HG03045 (cell line): ENCODE measurements around the gene CLASP1.
"Not testable (repeated sequence)": the region's sequence is repeated elsewhere in the genome, so short reads cannot be mapped to it uniquely, and the experiment has no call there.

Source experiments
- ATAC-seq: cut with Tn5 transposase; IDR thresholded peaks from one replicate; pipeline ENCODE4 v1.9.1; 2021; ENCODE audit warnings: mild to moderate bottlenecking, moderate library complexity; ENCODE audit not compliant: unreplicated experiment

The CLASP1 gene

DNA sequence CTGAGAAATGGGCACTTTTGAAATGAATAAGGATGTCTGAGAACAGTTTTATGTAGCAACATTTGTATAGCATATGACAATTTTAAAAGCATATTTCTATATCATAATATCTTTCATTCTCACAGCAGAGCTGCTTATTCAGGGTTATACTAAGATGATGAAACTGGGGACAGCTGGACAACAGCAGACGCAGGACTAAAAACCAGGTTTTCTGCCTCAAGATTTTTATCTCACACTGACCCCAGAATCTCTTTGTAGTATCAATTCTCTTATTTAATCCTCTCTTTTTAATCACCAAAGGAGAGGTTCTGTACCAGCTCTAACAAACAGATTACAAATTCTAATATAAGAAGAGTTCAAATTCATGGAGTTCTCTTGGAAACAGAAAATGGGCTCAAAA lies 290.1 kb downstream of the CLASP1 start:
- ATAC-seq, result no peak

DNA sequence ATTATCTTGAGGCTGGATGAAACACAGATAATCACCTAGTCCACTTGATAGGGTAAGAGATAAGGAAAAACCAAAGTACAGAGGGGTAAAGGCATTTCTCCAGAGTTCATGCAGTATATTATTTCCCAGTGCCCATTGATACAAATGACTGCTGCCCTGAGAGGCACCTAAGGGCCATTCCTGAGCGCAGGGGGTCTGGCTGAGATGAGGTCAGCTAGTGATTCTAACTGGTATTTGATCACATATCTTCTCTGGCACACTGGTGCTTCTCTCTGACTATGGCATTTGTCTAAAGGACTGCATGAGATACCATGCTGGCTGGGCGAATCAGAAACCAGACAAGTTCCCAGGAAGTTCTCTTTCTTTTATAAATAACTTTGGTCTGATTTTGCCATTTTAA lies 291.0 kb downstream of the CLASP1 start:
- ATAC-seq, result no peak

DNA sequence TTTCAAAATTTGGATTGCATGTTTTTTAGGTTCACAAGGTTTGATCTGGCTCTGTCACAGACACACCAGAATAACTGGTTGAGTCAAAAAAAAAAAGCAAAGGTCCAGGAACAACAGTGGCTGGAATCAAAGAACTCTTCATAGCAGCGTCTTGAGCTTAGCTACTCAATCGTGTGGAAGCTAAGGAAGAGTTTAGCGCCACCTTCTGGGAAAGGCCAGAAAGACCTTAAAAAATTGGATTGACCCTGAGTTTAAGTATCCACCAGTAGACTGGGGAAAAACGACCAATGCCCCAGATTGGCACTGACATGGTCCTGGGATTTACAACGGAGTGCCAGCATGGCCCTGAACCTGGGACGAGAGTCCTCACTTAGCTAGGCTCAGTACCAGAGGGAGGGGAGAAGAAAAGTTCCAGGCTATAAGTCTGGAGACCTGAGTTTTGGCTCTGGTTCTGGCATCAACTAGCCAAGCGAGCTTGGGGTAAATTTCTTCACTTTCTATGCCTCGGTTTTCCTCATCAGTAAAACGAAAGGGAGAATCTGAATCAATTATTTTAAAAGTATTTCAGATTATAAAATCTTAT lies 293.1 kb downstream of the CLASP1 start:
- no peak for ATAC-seq

DNA sequence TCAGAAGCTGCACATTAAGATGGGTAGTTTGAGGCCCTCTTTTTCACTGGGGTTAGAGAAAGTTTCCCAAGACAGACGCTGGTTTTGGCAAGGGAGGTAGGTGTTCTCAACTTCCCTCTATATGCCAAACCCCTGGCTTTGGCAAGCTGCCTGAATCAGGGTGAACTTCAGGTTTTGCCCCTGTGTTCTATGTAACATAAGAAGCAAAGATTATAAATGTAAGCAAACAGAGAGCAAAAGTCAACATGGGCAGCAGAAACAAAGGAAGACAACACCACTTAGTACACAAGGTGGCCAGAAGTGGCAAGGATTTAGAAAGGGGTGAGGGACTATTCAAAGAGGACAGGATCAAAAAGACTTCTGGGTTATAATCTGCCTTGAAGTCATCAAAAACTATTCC lies 293.8 kb downstream of the CLASP1 start:
- ATAC-seq, result no peak

DNA sequence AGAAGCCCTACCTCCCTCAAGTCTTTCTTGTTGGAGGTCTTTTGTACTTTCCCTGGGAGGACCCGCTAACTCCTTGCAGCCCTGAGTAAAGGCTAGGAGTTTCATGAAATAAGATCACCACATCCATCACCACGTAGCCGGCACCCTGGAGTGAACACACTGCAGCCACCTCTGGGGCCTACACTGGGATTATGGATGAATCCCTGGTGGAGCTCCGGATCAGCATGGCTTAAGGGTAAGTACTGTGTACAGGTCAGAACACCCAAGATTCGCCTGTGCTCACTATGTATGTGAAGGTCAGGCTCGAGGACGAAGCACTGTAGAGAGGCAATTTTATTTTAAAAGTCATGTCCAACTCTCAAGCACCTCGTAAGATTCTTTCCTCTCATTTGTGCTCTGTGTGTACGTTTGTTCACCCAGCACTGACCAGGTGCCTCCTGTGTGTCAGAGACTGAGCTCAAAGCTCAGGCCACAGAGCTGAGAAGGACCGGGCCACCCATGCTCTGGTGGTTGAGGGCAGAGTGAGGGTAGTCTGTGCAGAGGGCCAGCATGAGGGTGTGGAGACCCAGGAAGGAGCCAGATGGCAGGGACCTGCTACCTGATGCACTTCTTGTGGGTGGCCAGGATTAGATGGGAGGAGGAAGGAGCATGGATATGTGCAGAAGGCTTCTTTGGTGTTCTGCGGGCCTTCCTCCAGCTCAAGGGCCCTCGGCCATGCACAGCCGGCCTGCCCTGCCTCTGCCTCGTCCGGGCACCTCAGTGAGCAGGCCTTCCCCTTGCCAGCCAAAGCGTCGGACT lies 297.5 kb downstream of the CLASP1 start:
- no peak for ATAC-seq

DNA sequence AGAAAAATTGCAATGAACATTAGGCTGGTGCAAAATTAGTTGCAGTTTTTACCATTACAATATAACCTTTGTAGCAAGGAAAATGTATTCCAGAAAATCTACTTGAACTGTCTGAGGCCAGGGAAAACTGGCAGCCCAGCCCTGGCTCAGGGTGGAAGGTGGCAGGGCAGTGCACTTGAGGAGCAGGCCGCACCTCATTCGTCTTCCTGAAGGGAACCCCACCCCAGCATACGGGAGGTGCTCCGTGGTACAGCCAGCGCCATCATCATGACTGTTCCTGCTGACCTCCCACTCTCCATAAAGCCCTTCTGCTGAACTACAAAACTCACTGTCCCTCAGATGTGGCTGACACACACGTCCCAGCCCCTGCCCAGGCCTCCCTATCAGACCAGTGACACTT lies 298.4 kb downstream of the CLASP1 start:
- no peak for ATAC-seq

DNA sequence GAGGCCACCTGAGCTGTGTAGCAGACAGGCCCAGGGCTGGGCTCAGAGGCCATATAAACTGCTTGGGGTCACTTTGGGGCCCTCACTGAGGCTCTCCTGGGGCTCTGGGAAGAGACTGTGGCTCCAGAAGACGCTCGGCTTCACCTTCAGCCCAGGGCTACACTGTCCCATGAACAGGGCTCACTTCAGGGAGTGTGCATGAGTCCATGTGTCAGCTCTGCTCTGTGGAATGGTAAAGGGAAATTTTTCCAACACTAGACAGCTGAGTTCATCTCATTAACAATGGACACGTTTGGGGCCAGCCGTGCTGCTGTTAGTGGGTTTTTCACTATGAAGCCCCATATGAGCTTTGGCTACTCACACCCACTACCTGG lies 298.9 kb downstream of the CLASP1 start:
- no peak for ATAC-seq

DNA sequence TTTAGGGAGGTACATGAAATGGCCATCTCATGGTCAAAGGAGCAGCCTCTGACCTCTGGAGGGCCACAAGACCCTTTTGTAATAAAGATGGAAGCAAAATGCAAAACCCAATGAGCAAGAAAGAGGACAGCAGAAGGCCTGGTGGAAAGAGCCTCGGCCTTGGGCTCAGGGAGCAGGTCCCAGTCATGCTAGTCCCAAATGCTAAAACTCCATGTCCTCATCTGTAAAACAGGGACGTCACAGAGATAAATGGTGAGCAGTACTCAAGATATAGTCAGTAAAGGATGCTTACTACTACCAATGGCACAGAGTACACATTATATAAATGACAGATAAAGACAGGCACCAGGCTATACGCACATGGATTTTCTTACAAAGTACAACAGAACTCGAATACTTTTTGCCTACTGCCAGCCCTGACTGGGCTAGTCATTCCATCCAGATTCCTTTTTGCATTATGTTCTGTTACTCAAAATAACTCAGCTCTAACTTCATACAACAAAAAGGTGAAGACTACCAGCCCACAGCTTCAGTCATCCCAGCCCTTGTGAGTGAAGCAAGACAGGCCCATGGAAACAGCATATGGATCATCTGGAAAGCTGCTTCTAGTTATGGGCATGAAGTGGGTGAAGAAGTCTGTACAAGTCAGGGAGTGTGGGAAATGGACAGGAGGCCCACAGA lies 299.4 kb downstream of the CLASP1 start:
- ATAC-seq, result no peak

DNA sequence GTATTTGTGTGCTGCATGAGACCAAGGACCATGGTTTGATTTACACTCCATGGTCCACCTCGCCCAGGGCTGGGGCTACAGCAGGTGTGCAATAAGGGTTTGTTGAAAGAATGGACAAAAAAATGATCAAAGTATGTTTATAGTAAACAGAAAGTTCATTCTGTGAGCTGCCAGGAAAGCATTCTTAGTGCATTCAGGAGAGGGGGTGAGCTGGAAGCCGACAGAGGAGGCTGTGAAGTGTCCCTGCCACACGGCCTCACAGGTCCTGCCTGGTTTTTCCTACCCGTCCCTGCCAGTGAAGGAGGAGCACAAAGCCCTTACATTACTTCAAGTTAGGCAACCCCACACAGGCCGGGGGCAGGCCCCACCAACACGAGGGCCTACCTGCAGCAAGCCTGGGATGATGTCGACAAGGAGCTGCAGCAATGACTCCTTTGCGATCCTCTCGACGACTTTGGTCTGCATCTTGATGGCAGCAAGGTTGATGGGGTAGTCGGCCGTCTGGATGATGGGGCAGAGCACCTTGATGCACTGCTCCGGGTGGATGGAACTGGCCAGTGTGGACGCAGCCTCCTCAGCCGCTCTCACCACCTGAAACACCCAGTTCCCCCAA lies 301.0 kb downstream of the CLASP1 start:
- ATAC-seq, result no peak

DNA sequence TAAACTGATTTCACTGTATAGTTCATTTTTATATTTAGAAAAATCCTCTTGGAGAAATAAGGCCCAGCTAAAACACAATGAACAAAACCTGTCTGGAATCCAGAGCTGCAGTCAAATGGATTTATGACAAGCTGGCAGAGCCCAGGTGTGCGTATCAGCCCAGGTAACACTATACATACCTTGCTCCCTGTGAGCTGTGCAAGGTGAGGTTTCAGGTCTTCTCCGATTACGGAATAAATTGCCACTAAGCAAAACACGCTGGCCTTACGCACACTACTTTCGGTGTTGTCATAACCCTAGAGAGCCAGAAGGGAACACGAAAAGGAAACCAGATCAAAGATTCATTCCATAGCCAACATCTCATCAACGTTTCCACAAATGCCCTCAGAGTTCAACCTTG lies 302.4 kb downstream of the CLASP1 start:
- ATAC-seq, result no peak

DNA sequence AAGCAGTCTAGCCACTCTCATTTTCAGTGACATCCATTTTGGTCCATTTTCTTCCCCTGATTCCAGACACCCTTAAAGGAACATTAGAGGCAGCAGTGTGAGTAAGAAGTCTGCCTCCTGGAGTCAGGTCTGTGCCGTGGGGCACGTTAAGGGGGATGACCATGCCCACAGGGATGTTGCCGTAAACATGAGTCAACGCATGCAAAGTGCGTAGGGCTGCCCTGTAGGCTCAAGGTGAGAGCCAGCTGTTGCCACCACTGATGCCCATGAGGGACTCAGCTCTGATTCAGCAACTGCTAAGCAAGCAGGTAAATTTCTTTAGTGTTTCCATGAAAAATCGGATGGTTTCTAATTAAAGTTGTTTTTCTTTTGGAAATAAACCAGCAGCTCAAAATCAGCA lies 302.9 kb downstream of the CLASP1 start:
- ATAC-seq, result no peak

DNA sequence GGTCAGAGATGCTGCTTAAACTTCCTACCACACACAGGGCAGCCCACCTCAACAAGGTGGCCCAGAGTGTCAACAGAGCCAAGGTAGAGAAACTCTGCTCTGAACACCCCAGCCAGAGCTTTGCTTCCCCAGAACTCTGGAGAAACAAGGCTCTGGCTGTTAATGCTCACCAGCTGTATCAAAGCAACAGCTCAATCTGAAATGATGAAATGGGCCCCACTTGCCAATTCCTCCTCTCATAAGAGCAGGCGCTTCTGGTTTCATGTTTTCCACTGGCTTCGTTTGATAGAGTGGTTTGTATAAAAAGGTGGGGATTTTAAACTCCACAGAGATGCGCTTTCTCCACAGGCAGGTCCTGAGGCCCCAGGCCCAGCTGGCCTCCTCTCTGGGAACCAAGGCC lies 303.4 kb downstream of the CLASP1 start:
- ATAC-seq, result no peak

DNA sequence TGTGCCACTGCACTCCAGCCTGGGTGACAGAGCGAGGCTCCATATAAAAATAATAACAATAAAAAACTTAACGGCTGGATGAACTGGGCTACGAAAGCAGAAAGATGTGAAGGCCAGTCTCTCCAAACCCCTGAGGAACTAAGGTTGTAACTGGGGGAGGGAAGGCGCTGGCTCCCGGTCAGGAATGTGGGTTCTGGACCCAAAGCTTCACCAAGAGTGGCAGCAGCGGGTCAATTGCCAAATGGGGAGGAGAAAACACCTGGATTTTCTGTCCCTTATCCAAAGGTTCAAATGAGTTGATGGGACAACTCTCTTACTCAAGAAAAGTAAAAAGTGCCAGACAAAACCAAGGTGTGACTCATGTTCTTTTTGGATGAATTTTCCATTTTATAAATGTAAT lies 304.2 kb downstream of the CLASP1 start:
- ATAC-seq, result no peak

DNA sequence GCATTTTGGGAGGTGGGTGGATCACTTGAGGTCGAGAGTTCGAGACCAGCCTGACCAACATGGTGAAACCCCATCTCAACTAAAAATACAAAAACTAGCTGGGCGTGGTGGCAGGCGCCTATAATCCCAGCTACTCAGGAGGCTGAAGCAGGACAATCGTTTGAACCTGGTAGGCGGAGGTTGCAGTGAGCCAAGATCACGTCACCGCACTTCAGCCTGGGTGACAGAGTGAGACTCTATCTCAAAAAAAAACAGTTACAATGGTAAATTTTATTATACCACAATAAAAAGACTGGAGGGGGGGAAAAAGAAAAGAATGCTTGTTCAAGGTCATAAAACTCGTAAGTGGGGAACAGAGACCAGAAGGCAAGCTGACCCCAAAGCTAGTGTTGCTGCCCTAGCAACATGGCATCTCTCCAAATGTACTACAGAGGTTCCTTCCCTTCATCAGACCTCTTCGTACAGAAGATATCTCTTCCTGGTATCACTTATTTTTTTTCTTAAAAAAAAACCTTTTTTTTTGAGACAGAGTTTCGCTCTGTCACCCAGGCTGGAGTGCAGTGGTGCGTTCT lies 305.3 kb downstream of the CLASP1 start:
- not testable (repeated sequence) for ATAC-seq

DNA sequence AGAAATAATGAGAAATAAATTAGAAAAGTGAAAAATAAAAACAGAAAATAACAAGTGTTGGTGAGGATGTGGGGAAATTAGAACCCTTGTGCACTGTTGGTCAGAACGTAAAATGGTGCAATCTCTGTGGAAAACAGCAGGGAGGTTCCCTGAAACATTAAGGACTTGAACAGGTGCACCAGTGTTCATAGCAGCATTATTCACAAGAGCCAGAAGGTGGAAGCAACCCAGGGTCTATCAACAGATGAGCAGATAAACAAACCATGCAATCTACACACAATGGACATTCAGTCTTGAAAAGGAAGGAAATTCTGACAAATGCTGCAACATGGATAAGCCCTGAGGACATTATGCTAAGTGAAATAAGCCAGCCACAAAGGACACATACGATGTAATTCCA lies 306.1 kb downstream of the CLASP1 start:
- no peak for ATAC-seq

DNA sequence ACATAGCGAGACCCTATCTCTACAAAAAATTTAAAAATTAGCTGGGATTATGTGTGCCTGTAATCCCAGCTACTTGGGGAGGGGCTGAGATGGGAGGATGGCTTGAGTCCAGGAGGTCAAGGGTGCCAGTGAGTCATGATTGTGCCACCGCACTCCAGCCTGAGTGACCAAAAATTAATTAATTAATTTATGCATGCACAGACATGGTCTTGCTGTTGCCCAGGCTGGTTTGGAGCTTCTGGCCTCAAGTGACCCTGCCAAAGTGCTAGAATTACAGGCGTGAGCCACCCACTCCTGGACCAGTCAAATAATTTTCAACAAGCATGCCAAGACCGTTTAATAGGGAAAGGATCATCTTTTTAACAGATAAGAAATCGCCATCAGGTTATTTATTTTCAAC lies 306.5 kb downstream of the CLASP1 start:
- ATAC-seq, result no peak

DNA sequence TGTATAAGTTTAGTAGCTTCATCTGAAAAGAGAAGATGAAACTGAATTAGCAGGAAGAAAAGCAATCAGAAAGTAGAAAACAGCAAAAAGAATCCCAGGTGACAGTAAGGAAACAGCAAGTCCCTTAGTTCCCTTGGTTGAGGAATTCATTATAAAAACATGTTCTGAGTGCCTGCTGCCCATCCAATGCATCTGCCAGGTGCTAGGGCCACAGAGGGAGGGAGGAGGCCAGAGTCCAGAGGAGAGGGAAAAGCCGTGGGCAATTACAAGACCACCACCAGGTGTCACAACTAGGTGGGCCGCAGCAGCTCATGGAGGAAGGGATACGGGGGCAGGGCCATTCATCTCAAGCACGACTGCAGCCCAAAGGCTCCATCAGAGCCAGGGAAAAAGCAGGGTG lies 308.3 kb downstream of the CLASP1 start:
- ATAC-seq, result no peak

DNA sequence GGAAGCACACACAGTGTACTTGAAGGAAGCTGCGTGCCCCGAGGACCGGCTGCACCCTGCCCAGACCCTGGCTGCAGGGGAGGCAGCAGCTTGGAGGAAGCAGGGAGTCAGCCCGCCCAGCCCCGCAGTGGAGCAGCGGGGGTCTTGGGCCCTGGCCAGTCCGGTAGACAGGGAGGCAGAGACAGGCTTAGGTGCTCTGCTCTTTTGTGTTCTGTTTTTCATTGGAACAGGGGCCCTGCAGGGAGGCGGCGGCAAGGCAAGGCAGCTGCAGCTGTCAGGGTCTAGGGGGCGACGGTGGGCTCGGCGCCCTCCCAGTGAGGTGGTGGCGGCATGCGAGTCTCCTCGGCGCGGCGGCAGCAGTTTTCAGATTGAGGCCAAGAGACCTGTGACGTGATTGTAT lies 311.0 kb downstream of the CLASP1 start:
- no peak for ATAC-seq

DNA sequence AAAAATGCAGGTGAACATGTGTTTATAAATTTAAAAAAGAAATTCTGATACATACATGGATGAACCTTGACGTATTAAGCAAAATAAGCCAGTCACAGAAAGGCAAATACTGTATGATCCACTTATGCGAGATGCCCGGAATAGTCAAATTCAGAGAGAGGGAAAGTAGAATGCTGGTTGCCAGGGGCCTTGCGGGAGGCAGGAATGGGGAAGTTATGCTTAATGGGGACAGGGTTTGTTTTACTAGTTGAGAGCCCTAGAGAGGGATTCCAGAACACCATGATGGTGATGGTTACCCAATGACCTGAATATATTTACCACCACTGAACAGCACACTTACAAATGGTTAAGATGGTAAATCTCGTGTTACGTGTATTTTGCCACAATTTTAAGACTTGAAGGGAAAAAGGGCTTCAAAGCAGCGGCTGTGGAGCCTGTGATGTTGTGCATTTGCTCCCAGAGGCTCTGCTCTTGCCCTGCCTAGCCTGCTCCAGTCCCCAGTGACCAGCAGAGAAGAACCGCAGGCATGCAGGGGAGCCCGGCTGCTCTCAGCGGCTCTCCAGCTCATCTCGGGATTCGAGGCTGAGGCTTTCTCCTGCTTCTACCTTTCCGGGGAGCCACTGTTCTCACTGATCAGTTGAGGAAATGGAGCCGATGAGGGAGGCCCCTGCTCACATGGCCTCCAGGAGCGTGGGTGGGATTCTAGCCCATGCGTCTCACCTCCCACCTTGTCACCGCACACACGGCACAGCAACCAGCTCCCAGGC lies 312.6 kb downstream of the CLASP1 start:
- ATAC-seq, result no peak

DNA sequence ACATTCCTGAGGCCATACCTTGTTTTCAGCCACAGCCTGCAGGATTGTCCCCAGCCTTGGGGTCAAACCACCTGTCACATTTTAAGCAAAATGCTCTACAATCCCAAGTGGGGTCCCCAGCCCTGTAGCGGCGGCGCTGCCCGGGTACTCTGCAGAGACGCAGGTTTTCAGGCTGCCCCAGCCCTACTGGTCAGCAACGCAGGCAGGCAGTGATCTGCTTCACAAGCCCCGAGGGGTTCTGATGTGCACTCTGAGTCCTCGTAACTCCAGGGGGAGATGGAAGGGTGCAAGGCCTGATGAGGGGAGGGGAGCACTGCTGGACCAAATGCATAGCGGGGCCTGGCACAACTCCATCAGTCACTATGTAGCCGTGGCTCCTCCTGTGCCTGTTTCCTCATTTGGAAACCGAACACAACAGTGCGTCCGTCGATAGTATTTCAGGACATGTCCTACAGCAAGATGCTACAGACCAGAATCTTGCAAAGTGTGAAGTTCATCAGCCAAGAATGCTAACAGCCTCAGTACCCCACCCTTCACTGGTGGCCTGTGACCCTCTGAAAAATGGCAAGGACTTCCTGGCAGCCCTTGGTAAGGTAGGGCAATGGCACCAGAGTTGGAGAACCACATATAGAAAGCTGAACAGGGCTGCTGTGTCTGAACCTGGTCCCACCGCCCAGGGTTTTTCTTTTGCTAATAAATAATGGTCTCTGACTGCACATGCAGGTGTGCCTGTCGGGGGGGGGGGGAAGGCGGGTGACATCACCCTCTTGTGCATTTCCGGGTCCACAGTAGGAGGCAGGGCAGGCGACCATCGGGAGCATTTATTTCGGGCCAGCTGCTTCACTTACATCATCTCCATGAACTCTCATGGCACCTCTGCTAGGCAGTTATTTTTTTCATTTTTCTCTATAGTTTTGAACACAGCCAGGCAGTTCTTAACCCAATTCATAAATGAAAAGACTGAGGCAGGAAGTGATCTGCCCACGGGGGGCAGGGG lies 313.7 kb downstream of the CLASP1 start:
- no peak for ATAC-seq
